ENCODE measurements around the gene INSR.
"Not testable (repeated sequence)": the region's sequence is repeated elsewhere in the genome, so short reads cannot be mapped to it uniquely, and the experiment has no call there.

INSR gene

DNA sequence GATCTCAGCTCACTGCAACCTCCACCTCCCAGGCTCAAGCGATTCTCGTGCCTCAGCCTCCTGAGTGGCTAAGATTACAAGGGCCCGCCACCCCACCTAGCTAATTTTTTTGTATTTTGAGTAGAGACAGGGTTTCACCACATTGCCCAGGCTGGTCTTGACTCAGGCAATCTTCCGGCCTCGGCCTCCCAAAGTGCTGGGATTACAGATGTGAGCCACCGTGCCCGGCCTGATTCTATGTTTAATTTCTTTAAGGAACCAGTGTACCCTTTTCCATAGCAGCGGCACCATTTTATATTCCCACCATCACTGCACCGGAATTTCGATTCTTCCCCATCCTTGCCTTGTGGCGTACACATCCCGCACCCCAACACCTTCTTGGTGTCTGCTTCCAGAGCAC lies 17.7 kb upstream of the INSR start:
- Histone ChIP-seq H3K14ac (ENCODE audit: low read length) (no peak overlapping the region), H3K23ac (ENCODE audit: low read length) (no peak overlapping the region), H3K4me3 (ENCODE audit: low read depth, low read length) (no peak overlapping the region), H3K27ac (ENCODE audit: low read depth, low read length) (no peak overlapping the region), H3K4me2 (ENCODE audit: low read length) (no peak overlapping the region), H4K8ac (ENCODE audit: low read depth, low read length) (no peak overlapping the region), H2AK5ac (ENCODE audit: low read length) (no peak overlapping the region), H3K4me1 (ENCODE audit: control insufficient read depth in 1 of 2, insufficient read depth in 2 of 2, low read length in 2 of 2) (no peaks in the 10 kb centered on the region), H2BK12ac (ENCODE audit: low read length) (no peak overlapping the region), H2AFZ (ENCODE audit: insufficient read depth, low read length, poor library complexity) (no peak overlapping the region), H3K9ac (ENCODE audit: low read length) (no peak overlapping the region), H3K18ac (ENCODE audit: low read length) (no peak overlapping the region), H3K36me3 (ENCODE audit: control insufficient read depth in 1 of 2, insufficient read depth in 2 of 2, low read length in 2 of 2) (no peaks in the 10 kb centered on the region), H3K9me3 (ENCODE audit: insufficient read depth, low read depth, low read length) (peaks cover 3% of the 10 kb centered on the region), H3K79me2 (ENCODE audit: control insufficient read depth, insufficient read depth, low read length, poor library complexity) (no peaks in the 10 kb centered on the region), H4K91ac (ENCODE audit: low read depth, low read length) (no peak overlapping the region), H3K79me1 (ENCODE audit: low read length) (no peaks in the 10 kb centered on the region), H3K4ac (ENCODE audit: low read depth, low read length) (no peak overlapping the region), H3K27me3 (ENCODE audit: insufficient read depth, low read length) (no peaks in the 10 kb centered on the region), H4K12ac (ENCODE audit: low read depth, low read length) (no peak overlapping the region), H2BK120ac (ENCODE audit: insufficient read depth, low read length, poor library complexity) (no peak overlapping the region), H2BK5ac (ENCODE audit: low read depth, low read length, poor library complexity) (no peak overlapping the region)
- no CpG with 5 or more reads among the region's 12 CpGs for WGBS (ENCODE audit: extremely low coverage, insufficient coverage, insufficient read length)
- no peak for DNase-seq

DNA sequence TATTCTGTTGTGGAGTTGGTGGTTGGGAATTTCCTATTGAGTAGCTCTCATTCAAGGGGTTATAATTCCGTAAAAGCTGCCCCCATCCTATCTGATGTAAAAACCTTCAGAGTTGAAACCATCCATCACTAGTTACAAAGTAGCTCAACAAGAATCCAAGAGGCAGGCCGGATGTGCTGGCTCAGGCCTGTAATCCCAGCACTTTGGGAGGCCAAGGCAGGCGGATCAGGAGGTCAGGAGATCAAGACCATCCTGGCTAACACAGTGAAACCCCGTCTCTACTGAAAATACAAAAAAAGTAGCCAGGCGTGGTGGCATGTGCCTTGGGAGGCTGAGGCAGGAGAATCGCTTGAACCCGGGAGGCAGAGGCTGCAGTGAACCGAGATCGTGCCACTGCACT lies 14.1 kb upstream of the INSR start:
- H3K9me3 ChIP-seq (ENCODE audit: insufficient read depth, low read depth, low read length); H4K91ac ChIP-seq (ENCODE audit: low read depth, low read length); H3K4me1 ChIP-seq (ENCODE audit: control insufficient read depth in 1 of 2, insufficient read depth in 2 of 2, low read length in 2 of 2); H3K4ac ChIP-seq (ENCODE audit: low read depth, low read length); H3K23ac ChIP-seq (ENCODE audit: low read length); H3K4me3 ChIP-seq (ENCODE audit: low read depth, low read length); H3K79me2 ChIP-seq (ENCODE audit: control insufficient read depth, insufficient read depth, low read length, poor library complexity); H3K36me3 ChIP-seq (ENCODE audit: control insufficient read depth in 1 of 2, insufficient read depth in 2 of 2, low read length in 2 of 2); H2BK5ac ChIP-seq (ENCODE audit: low read depth, low read length, poor library complexity); H3K18ac ChIP-seq (ENCODE audit: low read length); H2AK5ac ChIP-seq (ENCODE audit: low read length); H2BK120ac ChIP-seq (ENCODE audit: insufficient read depth, low read length, poor library complexity); H3K9ac ChIP-seq (ENCODE audit: low read length); H2AFZ ChIP-seq (ENCODE audit: insufficient read depth, low read length, poor library complexity); H3K4me2 ChIP-seq (ENCODE audit: low read length); H3K27me3 ChIP-seq (ENCODE audit: insufficient read depth, low read length); H3K27ac ChIP-seq (ENCODE audit: low read depth, low read length); H3K79me1 ChIP-seq (ENCODE audit: low read length); H2BK12ac ChIP-seq (ENCODE audit: low read length); H3K14ac ChIP-seq (ENCODE audit: low read length); H4K8ac ChIP-seq (ENCODE audit: low read depth, low read length); H4K12ac ChIP-seq (ENCODE audit: low read depth, low read length); DNase-seq: not testable (repeated sequence)
- no CpG with 5 or more reads among the region's 9 CpGs for WGBS (ENCODE audit: extremely low coverage, insufficient coverage, insufficient read length)

DNA sequence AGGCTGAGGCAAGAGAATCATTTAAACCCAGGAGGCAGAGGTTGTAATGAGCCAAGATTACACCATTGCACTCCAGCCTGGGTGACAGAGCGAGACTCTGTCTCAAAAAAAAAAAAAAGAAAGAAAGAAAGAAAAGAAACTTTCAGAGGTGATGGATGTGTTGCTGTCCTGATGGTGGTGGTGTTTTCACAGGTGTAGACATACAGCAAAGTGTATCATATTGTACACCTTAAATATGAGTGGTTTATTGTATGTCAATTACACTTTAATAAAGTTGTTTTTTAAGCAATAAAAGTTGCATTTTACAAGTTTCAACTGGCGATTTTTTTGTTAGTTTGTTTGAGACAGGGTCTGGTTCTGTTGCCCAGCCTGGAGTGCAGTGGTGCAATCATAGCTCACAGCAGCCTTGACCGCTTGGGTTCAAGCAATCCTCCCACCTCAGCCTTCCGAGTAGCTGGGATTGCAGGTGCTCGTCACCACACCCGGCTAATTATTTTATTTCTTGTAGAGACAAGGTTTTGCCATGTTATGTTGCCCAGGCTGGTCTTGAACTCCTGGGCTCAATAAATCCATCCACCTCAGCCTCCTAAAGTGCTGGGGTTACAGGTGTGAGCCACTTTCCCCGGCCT lies 13.5 kb upstream of the INSR start:
- WGBS (ENCODE audit: extremely low coverage, insufficient coverage, insufficient read length): no CpG with 5 or more reads among the region's 7 CpGs
- Histone ChIP-seq H4K8ac (ENCODE audit: low read depth, low read length) (no peak overlapping the region), H3K9me3 (ENCODE audit: insufficient read depth, low read depth, low read length) (no peaks in the 10 kb centered on the region), H2AFZ (ENCODE audit: insufficient read depth, low read length, poor library complexity) (no peak overlapping the region), H3K4me2 (ENCODE audit: low read length) (no peak overlapping the region), H2BK5ac (ENCODE audit: low read depth, low read length, poor library complexity) (no peak overlapping the region), H2AK5ac (ENCODE audit: low read length) (no peak overlapping the region), H3K18ac (ENCODE audit: low read length) (no peak overlapping the region), H3K14ac (ENCODE audit: low read length) (no peak overlapping the region), H4K91ac (ENCODE audit: low read depth, low read length) (no peak overlapping the region), H3K79me1 (ENCODE audit: low read length) (no peaks in the 10 kb centered on the region), H3K27me3 (ENCODE audit: insufficient read depth, low read length) (no peaks in the 10 kb centered on the region), H3K27ac (ENCODE audit: low read depth, low read length) (no peak overlapping the region), H2BK120ac (ENCODE audit: insufficient read depth, low read length, poor library complexity) (no peak overlapping the region), H3K9ac (ENCODE audit: low read length) (no peak overlapping the region), H3K4ac (ENCODE audit: low read depth, low read length) (no peak overlapping the region), H3K79me2 (ENCODE audit: control insufficient read depth, insufficient read depth, low read length, poor library complexity) (no peaks in the 10 kb centered on the region), H4K12ac (ENCODE audit: low read depth, low read length) (no peak overlapping the region), H2BK12ac (ENCODE audit: low read length) (no peak overlapping the region), H3K4me3 (ENCODE audit: low read depth, low read length) (no peak overlapping the region), H3K36me3 (ENCODE audit: control insufficient read depth in 1 of 2, insufficient read depth in 2 of 2, low read length in 2 of 2) (no peaks in the 10 kb centered on the region), H3K4me1 (ENCODE audit: control insufficient read depth in 1 of 2, insufficient read depth in 2 of 2, low read length in 2 of 2) (no peaks in the 10 kb centered on the region), H3K23ac (ENCODE audit: low read length) (no peak overlapping the region)
- no peak for DNase-seq

DNA sequence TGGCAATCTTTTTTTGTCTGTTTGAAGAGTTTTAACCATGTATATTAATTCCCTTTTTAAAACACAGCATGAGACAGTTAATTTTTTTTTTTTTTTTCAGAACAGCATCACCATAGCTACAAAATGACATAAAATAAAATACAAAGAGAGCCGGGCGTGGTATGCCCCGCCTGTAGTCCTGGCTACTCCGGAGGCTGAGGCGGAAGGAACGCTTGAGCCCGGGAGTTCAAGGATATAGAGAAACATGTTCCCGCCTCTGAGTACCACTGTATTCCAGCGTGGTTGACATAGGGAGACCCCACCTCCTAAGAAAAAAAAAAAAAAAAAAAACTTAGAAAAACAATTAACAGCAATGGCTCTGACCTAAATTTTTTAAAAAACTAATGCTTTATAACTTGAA lies 10.0 kb upstream of the INSR start:
- H3K4me1 ChIP-seq (ENCODE audit: control insufficient read depth in 1 of 2, insufficient read depth in 2 of 2, low read length in 2 of 2): no peaks in the 10 kb centered on the region
- no peaks in the 10 kb centered on the region for H3K9me3 ChIP-seq (ENCODE audit: insufficient read depth, low read depth, low read length)
- H3K27me3 ChIP-seq (ENCODE audit: insufficient read depth, low read length): no peaks in the 10 kb centered on the region
- no peak overlapping the region for H3K27ac ChIP-seq (ENCODE audit: low read depth, low read length)
- H4K91ac ChIP-seq (ENCODE audit: low read depth, low read length): no peak overlapping the region
- no peak overlapping the region for H2BK12ac ChIP-seq (ENCODE audit: low read length)
- H2AFZ ChIP-seq (ENCODE audit: insufficient read depth, low read length, poor library complexity): no peak overlapping the region
- H2BK120ac ChIP-seq (ENCODE audit: insufficient read depth, low read length, poor library complexity): no peak overlapping the region
- no peak overlapping the region for H3K18ac ChIP-seq (ENCODE audit: low read length)
- no peak overlapping the region for H2BK5ac ChIP-seq (ENCODE audit: low read depth, low read length, poor library complexity)
- H3K36me3 ChIP-seq (ENCODE audit: control insufficient read depth in 1 of 2, insufficient read depth in 2 of 2, low read length in 2 of 2): no peaks in the 10 kb centered on the region
- no CpG with 5 or more reads among the region's 9 CpGs for WGBS (ENCODE audit: extremely low coverage, insufficient coverage, insufficient read length)
- H3K4me2 ChIP-seq (ENCODE audit: low read length): no peak overlapping the region
- no peak overlapping the region for H3K9ac ChIP-seq (ENCODE audit: low read length)
- H3K4me3 ChIP-seq (ENCODE audit: low read depth, low read length): no peak overlapping the region
- H3K79me1 ChIP-seq (ENCODE audit: low read length): no peaks in the 10 kb centered on the region
- no peak overlapping the region for H3K23ac ChIP-seq (ENCODE audit: low read length)
- no peak overlapping the region for H3K4ac ChIP-seq (ENCODE audit: low read depth, low read length)
- no peak overlapping the region for H3K14ac ChIP-seq (ENCODE audit: low read length)
- no peaks in the 10 kb centered on the region for H3K79me2 ChIP-seq (ENCODE audit: control insufficient read depth, insufficient read depth, low read length, poor library complexity)
- no peak overlapping the region for H4K12ac ChIP-seq (ENCODE audit: low read depth, low read length)
- H4K8ac ChIP-seq (ENCODE audit: low read depth, low read length): no peak overlapping the region
- DNase-seq: no peak
- no peak overlapping the region for H2AK5ac ChIP-seq (ENCODE audit: low read length)

Measured in trophoblast cell (in vitro differentiated cells and primary cell).